Muscle of arm (tissue), 12 donors: ENCODE measurements around the gene CNTNAP2. TPM values are rescaled to one million over a fixed set of nuclear protein-coding genes. Genes with fewer than 3 reads are reported as not detected.

Source experiments
- DNase-seq: peaks from one replicate; pipeline ENCODE4 v3.0.0-alpha.2; 2013
- polyA plus RNA-seq, 12 donors: library from polyadenylated mRNA; unstranded; fragments of 120-200 nt; gene quantifications; one replicate each; pipeline ENCODE4 v1.2.1, GENCODE V29; 2013; ENCODE audit not compliant: insufficient read length in 12 of 12

CNTNAP2 gene
- polyA plus RNA-seq, 12 donors = 7.4 to 16.1 (median 10.3) TPM; not detected in 1

GRCh38 chr7:148337995-148338747 is 2221.6 kb downstream of the CNTNAP2 start:
- DNase-seq = no peak

DNA sequence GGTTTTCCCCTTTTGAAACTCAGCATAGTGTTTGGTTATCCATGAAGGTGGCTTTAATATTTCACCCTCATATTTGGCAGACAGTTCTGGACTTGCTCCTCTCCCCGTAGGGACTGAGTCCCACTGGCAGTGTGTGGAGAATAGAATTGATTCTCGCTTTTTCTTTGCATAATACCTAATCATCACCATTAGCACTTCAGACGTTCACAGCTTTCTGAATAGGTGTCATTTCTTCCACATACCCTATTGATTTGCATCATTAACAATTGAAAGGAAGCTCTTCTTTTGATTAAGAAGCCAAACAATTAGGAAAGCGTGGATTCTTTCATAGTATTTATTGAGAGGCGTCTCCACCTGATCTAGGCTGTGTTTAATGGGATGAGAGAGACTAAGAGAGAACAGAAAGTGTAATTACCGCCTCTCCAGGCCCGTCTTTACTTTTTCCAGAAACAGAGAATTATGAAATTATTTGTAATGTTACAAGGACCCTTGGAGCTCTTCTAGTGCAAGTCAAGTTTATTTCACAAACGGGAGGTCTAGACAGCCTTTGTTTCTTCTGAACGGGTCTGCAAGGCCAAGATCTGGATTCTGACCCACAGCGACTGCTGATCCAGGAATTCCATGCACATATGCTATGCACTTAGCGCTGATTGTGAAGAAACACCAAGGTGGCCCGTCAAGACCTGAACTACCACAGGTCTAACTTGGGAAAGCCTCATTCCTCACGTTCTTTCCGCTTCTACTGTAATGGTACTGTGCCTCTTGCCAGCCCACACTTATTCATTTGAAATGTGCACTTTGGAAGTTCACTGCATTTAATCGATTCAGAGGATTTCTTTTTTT is 2224.1 kb downstream of the CNTNAP2 start:
- DNase-seq = no peak

DNA sequence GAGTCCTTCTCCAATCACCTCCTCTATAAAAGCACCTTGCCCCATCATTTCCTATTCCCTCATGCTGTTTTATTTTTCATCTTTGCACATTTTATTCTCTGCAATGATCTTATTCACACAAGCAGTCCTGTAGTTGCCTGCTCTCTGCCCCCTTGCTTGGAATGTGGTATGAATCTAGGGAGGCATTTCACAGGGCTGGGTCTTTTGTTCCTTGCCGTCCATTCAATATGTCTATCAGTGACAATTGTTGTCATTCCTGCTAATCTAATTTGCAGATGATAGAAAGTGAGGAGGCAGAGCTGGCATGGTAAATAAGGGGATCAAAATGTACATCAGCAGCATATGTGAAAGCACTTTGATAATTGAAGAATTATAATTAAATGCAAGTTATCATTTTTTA is 2227.8 kb downstream of the CNTNAP2 start:
- no peak for DNase-seq

GRCh38 chr7:148347981-148348380 is 2231.4 kb downstream of the CNTNAP2 start:
- DNase-seq = no peak

- DNase-seq = no peak
These were observed 2231.9 kb downstream of the CNTNAP2 start for GRCh38 chr7:148348466-148348865.

DNA sequence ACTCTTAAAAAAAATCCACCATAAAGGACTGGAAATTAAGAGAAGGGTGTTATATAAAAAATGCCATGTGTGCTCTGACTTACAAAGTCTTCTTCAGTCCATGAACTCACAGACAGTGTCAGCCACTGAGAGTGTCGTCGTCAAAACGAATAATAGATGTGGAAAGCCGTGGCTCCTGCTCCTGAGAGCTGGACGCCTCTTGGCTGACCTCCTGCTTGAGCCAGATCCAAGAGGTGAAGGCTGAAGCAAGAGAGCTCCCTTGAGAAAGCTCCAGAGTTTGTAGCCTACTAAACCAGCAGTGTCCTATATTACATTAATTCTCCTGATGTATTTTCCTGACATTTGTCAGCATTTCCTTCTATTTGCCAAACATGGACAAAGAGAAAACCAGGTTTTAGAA is 2239.7 kb downstream of the CNTNAP2 start:
- DNase-seq = peak; percentile 93

GRCh38 chr7:148362541-148362940 is 2245.9 kb downstream of the CNTNAP2 start:
- no peak for DNase-seq

DNA sequence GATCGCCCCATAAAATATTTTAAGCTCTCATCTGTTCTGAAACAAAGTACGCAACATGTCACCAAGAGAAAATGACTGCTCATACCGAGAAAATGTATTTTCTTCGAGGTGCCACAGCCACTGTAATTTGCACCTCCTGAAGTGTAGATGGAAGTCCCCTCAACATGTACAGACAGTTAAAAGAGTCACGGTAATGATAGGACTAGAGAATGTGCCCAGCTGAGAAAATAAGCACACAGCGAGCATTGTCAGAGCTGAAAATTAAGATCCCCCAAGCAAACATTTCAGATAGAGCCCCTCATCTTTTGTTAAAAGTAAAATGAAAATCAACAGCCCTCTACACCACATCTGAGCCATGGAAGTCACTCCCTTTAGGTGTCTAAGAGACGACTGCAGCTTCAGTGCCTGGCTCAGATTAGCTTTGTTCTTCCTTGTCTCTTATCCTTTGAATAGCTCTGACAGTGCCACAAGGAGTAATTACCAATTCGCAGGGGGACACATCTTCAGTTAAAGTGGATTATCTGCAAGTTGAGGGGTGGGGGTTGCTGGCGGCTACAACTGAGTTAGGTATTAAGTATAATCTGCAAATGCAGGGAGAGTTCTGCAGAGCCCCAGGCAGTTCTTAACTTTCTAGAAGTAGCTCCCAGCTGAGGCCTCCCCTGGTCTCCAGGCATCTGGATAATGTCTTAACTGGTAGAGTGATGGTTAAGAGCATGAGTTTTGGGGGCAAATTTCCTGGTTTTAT is 2251.3 kb downstream of the CNTNAP2 start:
- no peak for DNase-seq

DNA sequence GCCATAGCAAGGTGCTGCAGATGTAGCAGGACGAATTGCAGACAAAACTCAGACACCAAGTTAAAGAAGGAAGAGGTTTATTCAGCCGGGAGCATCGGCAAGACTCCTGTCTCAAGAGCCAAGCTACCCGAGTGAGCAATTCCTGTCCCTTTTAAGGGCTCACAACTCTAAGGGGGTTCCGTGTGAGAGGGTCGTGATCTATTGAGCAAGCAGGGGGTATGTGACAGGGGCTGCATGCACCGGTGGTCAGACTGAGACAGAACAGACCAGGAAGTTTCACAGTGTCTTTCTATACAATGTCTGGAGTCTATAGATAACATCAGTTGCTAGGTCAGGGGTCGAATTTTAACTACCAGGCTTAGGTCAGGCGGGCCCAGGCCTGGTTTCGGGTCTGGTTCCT is 2252.0 kb downstream of the CNTNAP2 start:
- no peak for DNase-seq

DNA sequence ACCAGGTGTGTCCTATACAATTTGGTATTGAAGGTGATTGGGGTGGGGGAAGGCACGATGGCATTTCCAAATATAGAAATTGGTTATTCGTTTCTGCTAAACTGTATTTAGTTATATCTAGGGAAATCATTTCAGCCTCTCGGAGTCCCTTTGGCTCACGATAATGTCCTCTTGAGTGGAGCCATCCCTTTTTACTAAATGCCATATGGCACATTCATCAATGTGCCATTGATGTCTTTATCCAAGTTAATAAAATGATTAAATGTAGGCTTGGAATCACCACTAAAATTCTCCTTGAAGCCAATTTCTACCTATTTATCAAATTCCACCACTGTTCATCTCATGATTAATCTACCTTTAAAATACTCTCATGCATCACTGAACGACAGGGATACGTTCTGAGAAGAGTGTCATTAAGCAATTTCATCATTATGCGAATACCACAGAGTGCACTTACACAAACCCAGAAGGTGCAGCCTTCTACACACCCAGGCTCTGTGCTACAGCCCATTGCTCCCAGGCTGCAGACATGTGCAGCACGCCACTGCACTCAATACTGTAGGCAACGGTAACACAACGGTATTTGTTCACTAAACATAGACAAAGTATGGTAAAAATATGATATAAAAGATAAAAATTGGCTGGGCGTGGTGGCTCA is 2254.8 kb downstream of the CNTNAP2 start:
- DNase-seq = no peak

DNA sequence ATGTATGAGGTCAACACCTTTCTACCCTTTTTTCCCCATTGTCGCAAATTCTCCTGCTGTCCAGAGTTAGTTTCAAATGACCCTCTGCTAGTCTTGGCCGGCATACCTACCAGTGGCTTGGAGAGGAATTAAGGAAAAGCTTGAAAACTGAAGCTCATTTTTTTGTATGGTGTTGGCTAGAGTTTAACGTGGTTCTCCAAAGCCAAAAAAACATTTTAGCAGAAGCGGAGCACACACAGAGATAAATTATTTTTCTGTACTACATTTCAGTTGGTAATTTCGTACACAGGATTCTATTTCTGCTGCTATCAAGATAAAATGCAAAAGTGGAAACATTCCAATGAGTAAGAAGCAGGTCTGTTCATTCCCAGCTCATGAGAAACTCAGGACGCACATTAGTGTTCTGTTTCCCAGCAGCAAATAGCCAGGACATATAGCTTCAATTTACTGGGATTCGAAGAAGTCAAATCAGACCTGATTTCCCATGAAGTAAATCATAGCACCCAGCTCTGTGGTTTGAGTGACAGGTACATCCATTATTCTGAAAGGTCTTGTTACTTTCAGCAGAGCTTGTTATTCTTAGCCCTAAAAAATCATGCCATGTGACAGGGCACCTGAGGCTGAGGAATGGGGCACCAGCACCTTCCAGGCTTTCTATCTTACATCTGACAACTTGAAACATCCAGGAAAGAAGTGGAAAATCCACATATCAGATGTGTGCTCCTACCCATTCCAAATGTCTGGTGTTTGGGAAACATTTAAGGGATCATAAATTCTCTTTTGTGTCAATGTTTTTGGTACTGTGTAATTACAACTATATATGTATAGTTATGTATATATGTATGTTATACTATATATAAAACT is 2258.0 kb downstream of the CNTNAP2 start:
- DNase-seq = no peak

DNA sequence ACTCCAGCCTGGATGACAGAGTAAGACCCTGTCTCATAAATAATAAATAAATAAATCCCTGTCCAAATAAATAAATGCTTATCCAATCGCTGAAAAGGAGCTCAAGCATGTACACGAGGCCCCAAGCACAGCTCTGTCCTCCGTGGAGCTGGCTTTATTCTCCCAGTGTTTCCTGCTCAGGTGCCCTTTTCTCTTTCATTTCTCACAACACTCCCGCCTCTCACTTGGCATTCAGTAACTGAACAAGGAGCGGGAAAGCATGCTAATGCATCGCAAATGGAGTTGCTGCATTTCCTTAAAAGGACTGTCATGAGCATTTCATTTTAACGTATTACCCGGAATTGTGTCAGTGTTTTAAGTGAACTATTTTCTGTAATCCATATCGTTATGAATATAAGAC is 2263.1 kb downstream of the CNTNAP2 start:
- DNase-seq = no peak

DNA sequence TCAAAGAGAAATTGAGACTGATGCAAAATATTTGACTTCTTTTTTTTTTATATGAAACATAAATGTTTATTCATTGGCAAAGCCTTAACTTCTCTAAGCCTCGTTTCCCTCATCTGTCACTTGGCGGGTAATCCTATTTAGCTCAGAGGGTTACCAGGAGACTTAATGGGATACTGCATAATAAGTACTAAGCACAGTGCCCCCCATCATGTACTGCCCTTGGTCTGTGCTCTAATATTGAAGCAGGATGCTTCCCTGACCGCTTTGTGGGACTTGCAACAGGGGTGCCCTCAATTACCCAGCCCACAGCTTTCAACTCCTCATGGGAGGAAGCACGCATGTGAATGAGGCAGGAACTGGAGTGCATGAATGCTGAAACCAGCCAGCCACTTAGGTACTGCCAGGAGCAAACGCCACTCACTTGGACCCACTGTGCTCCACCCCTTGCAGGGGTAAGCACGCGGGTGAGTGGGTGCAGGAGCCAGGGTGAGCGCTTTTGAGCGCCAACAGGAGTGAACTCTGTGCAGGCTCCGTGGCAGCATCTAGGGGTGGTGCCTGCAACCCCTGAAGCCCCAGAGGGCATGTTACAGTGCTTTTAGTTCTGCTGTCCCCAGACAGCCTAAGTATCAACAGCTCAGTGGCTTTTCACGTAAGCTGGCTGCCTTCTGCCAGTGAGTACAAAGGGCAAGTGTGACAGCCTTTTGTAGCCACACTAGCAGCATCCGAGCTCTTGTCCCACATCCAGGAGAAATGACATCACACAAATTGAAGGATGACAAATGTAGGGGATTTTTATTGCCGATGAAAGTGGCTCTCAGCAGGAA is 2264.2 kb downstream of the CNTNAP2 start:
- no peak for DNase-seq

DNA sequence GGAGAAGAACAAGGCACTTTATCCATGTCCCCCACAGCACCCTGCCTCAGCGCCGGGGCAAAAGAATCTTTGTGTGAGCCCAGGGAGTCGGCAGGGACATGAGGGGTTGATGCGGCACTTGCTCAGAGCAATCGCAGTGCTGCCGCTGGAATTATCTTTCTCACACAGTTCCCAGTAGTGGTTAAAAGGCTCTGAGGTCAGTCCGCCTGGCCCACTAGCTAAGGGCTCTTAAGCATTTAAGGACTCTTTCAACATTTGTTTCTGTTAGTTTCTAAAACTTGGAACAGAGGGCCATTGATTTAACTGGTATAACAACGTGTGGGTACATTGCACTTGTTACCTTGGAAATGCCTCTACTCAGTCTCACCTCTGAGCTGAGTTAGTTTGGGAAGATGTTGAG is 2266.0 kb downstream of the CNTNAP2 start:
- no peak for DNase-seq

- DNase-seq = no peak
These were observed 2267.1 kb downstream of the CNTNAP2 start for GRCh38 chr7:148383651-148384050.

DNA sequence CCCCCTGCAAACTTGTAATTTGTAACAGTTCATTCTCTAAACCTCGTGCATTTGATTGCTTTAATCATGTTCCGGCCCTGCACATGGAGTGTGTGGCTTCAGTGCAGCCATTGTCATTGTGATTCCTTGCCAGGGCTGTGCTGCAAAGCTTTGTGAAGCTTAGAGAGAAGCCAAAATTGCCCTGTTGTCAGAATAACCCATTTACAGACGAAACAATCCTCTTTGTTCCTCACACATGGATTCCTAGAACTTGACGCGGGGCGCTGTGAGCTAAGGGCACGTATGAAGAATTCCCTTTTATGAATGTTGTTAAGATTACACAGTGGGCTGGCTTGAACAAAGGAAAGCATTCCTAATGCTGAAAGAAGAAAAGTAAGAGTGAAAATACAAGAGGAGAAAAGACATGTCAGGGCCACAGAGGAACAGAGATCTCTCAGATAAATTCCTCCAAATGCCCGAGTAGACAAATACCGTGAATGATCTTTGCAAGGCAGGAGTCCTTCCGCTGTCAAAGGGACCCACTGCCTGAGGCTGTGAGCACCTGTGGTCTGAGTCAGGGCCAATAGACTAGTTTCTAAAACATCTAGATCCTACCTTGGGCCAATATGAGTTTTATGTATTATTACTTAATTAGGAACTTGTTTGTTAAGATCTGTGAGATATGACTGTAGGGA is 2268.5 kb downstream of the CNTNAP2 start:
- no peak for DNase-seq

DNA sequence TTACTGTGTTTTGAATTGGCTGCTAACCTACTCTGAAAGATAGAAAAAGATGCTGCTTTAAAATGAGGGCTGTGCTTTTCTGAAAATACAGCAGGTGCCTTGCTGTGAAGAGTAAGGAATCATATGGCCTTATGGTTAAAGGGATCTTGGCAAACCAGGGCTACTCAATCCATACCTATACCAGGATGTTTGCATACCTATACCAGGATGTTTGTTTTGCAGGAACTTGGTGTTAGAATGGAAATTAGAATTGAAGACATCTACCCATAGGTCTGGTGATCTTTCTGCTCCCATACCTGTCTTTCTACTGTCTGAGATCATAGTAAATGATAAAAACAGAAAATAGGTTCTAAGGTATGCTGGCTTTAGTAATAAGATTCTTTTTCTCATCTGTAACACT is 2273.8 kb downstream of the CNTNAP2 start:
- DNase-seq = no peak

- no peak for DNase-seq
These were observed 2275.0 kb downstream of the CNTNAP2 start for GRCh38 chr7:148391591-148391990.

GRCh38 chr7:148394582-148394981 is 2278.0 kb downstream of the CNTNAP2 start:
- DNase-seq = no peak
